Panc1 (cell line): Measurements from ENCODE around the gene ECD.

ENCODE experiments used
- CTCF ChIP-seq: fragments of 450-650 bp; IDR thresholded peaks from 2 replicates; pipeline ENCODE4 v1.5.1; 2017; ENCODE audit warnings: mild to moderate bottlenecking
- POLR2AphosphoS5 ChIP-seq: IDR thresholded peaks from 2 replicates; pipeline ENCODE4 v1.6.1; 2012; ENCODE audit warnings: mild to moderate bottlenecking, low read depth, low read length, moderate library complexity
- REST ChIP-seq, 2 experiments: IDR thresholded peaks; 2 replicates each; pipeline ENCODE4 v1.6.1; 2011 to 2012; ENCODE audit warnings: low read depth in 2 of 2, control low read depth in 1 of 2, low read length in 1 of 2, mild to moderate bottlenecking in 1 of 2, moderate library complexity in 1 of 2; ENCODE audit not compliant: insufficient read depth in 1 of 2
- SIN3A ChIP-seq: IDR thresholded peaks from 2 replicates; pipeline ENCODE4 v1.6.1; 2012; ENCODE audit warnings: low read depth, mild to moderate bottlenecking, low read length, moderate library complexity, borderline replicate concordance; ENCODE audit not compliant: insufficient read depth

- TF ChIP-seq POLR2AphosphoS5 (no peak), CTCF (no peak), REST (IDR thresholded peaks at IDR 0.05; ENCODE audit: insufficient read depth in 1 of 2, low read depth in 2 of 2, low read length in 1 of 2) (no peak), SIN3A (no peak)
Measured at GRCh38 chr10:73182568-73182967, 14.8 kb upstream of the ECD start.
